Measurements from ENCODE around the gene NR1D1.

Gene NR1D1

DNA sequence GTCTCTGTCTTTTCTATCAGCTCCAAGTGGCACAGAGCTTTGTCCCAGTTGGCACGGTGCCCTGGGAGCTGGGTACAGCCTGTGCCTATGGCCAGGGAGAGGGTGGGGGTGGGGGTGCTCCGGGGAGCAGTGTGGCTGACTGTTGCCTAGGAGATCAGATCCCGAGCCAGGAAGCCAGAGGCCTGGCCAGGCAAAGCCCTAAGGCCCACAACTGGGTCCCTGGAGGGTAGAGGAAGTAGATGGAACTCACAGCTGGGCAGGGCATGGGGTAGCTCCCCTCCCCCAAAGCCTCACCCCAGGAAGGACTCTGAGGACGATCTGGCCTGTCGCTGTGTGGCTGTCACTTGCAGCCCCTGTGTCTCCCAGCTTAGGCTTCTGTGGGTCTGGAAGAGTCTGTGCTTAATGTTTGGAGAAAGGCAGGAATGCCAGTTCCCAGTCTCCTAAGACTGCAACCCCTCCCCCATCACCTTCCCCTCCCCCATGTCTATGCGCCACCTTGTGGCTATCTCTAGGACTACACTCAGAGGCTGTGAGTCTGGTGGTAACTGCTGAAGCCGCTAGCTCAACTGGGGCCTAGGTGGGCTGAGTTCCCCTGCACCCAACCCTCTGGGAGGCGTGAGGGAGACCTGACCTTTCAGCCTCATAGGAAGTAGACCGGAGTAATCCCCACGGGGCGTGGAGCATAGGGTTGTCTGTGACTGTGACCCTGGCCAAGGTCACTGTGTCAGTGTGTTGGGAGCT lies 25.0 kb downstream of the NR1D1 start:
- peak; percentile 57 for DNase-seq (ENCODE audit: extremely low spot score)
- TF ChIP-seq FOXA1 (IDR thresholded peaks at IDR 0.05) (no peak), BHLHE40 (IDR thresholded peaks at IDR 0.05; ENCODE audit: borderline replicate concordance) (no peak)
- CTCF ChIA-PET, result interaction anchor here (0.5 to 3.2 kb wide), 21 partner anchors 10 to 116 kb away, joined by 3 to 45 read pairs (median 5); partner anchors contain the start of genes MED24 and NR1D1
- POLR2A ChIA-PET, result interaction anchor here (0.9 to 2.0 kb wide), 12 partner anchors 9 to 116 kb away, joined by 3 to 10 read pairs (median 4); partner anchors contain the start of genes CASC3, CSF3, MED24 and NR1D1

DNA sequence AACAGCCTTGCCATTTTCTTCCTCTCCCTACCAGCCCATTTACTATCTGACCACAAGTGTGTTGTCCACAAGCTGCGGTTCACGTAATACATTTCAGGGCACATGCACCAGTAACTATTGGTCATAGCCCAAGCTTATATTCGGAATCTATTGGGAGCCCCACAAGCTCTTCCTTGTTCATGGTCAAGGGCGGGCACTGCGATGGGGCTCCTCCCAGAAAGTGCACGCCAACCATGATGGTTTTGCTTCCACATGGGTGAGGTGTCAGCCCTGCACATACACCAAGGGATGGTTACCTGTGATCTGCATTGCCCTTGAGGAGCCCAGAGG lies 25.6 kb downstream of the NR1D1 start:
- POLR2A ChIA-PET, result interaction anchor here (1.1 to 2.0 kb wide), 6 partner anchors 8 to 65 kb away, joined by 3 to 10 read pairs (median 6); partner anchors contain the start of genes CASC3, MED24 and THRA

DNA sequence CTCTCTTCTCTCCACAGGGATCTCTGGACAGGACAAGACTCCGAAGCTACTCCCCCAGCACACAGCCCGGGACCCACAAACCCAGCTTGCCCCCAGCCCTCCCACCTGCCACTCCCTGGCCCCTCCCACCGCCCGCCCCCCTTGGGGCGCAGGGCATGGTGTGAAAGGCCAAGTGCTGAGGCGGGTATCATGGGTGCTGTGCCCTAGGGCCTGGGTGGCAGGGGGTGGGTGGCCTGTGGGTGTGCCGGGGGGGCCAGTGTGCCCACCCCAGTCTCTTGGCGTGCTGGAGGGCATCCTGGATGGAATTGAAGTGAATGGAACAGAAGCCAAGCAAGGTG lies 26.2 kb downstream of the NR1D1 start:
- DNase-seq (ENCODE audit: extremely low spot score), result no peak
- TF ChIP-seq FOXM1 (IDR thresholded peaks at IDR 0.05; ENCODE audit: borderline replicate concordance) (no peak), CTBP1 (IDR thresholded peaks at IDR 0.05; ENCODE audit: borderline replicate concordance) (no peak), ARNT (IDR thresholded peaks at IDR 0.05) (no peak), FOXA1 (IDR thresholded peaks at IDR 0.05) (no peak)
- ChIA-PET POLR2A (interaction anchor here (1.0 to 2.2 kb wide), 2 partner anchors 10 to 26 kb away, joined by 4 to 10 read pairs; partner anchors contain the start of genes NR1D1 and THRA), CTCF (interaction anchor here (1.0 to 2.3 kb wide), 4 partner anchors 12 to 117 kb away, joined by 3 to 15 read pairs (median 5); partner anchors contain the start of gene THRA)

More for the DNA sequence above, 25.6 kb downstream of the NR1D1 start:
- CTCF ChIA-PET, result interaction anchor here (0.6 to 3.2 kb wide), 17 partner anchors 9 to 116 kb away, joined by 3 to 45 read pairs (median 8); partner anchors contain the start of genes MED24 and NR1D1
- TF ChIP-seq ARNT (IDR thresholded peaks at IDR 0.05) (no peak), FOXM1 (IDR thresholded peaks at IDR 0.05; ENCODE audit: borderline replicate concordance) (no peak), ZNF384 (IDR thresholded peaks at IDR 0.05) (no peak), FOXK2 (IDR thresholded peaks at IDR 0.05) (no peak), TARDBP (IDR thresholded peaks at IDR 0.05) (no peak), SP1 (IDR thresholded peaks at IDR 0.05) (no peak), L3MBTL2 (conservative IDR thresholded peaks at IDR 0.05) (no peak), SUZ12 (IDR thresholded peaks at IDR 0.05) (no peak), FOXA1 (IDR thresholded peaks at IDR 0.05) (no peak), NFRKB (IDR thresholded peaks at IDR 0.05) (no peak), ELF4 (IDR thresholded peaks at IDR 0.05) (no peak), LEF1 (IDR thresholded peaks at IDR 0.05; ENCODE audit: borderline replicate concordance) (no peak), CTBP1 (IDR thresholded peaks at IDR 0.05; ENCODE audit: borderline replicate concordance) (no peak), HDGF (IDR thresholded peaks at IDR 0.05; ENCODE audit: borderline replicate concordance) (no peak), BHLHE40 (IDR thresholded peaks at IDR 0.05; ENCODE audit: borderline replicate concordance) (no peak)
- TF ChIP-seq, protein P1, sequence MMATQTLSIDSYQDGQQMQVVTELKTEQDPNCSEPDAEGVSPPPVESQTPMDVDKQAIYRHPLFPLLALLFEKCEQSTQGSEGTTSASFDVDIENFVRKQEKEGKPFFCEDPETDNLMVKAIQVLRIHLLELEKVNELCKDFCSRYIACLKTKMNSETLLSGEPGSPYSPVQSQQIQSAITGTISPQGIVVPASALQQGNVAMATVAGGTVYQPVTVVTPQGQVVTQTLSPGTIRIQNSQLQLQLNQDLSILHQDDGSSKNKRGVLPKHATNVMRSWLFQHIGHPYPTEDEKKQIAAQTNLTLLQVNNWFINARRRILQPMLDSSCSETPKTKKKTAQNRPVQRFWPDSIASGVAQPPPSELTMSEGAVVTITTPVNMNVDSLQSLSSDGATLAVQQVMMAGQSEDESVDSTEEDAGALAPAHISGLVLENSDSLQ (IDR thresholded peaks at IDR 0.05), result no peak
- no peak for DNase-seq (ENCODE audit: extremely low spot score)

DNA sequence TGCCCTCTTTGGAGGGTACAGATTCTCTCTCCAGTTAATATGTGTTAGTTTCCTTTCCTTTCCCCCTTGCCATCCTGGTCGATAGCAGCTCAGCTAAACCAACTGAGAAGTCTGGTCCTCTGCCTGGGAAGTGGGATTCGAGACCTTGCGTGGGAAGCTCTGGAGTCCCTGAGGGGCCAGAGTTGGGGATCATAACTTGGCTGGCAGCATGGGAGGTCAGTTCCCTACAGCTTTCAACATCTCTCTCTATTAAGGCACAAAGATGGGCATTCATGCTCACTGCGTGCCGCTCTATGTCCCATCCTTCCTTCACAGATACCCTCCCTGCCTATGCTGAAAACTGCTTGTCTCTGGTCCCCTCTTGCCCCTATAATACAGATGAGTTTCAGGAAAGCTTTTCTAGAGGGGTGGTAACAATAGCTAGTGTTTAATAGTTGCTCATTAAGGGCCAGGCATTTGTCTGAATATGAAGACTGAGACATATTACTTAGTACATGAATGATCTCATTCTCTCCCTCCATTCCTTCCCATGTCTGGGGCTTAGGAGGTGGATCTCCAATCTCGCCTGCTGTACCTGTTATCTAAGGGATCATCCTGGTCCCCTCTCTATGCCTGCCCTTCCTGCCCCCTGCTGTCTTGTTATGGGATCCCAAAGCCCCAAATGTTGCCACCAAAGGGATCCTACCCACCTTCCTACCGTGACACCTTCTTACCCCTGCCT lies 26.8 kb downstream of the NR1D1 start:
- no peak for TF ChIP-seq BHLHE40 (IDR thresholded peaks at IDR 0.05; ENCODE audit: borderline replicate concordance)
- no peak for TF ChIP-seq ELF4 (IDR thresholded peaks at IDR 0.05)
- no peak for TF ChIP-seq ZNF384 (IDR thresholded peaks at IDR 0.05)
- no peak for TF ChIP-seq FOXA1 (IDR thresholded peaks at IDR 0.05)
- no peak for TF ChIP-seq CTBP1 (IDR thresholded peaks at IDR 0.05; ENCODE audit: borderline replicate concordance)
- TF ChIP-seq SUZ12 (IDR thresholded peaks at IDR 0.05), result no peak
- TF ChIP-seq NFRKB (IDR thresholded peaks at IDR 0.05), result no peak
- no peak for TF ChIP-seq FOXM1 (IDR thresholded peaks at IDR 0.05; ENCODE audit: borderline replicate concordance)
- TF ChIP-seq LEF1 (IDR thresholded peaks at IDR 0.05; ENCODE audit: borderline replicate concordance), result no peak
- TF ChIP-seq, protein P1 (IDR thresholded peaks at IDR 0.05), result no peak
- TF ChIP-seq FOXK2 (IDR thresholded peaks at IDR 0.05), result no peak
- TF ChIP-seq SP1 (IDR thresholded peaks at IDR 0.05), result no peak
- no peak for TF ChIP-seq HDGF (IDR thresholded peaks at IDR 0.05; ENCODE audit: borderline replicate concordance)
- no peak for TF ChIP-seq ARNT (IDR thresholded peaks at IDR 0.05)
- TF ChIP-seq L3MBTL2 (conservative IDR thresholded peaks at IDR 0.05), result no peak
- ChIA-PET CTCF (interaction anchor here (1.0 to 2.1 kb wide), 3 partner anchors 11 to 37 kb away, joined by 3 to 5 read pairs (median 5); partner anchors contain the start of gene THRA), POLR2A (interaction anchor here (1.0 to 2.2 kb wide), 3 partner anchors 9 to 27 kb away, joined by 4 to 10 read pairs (median 7); partner anchors contain the start of genes MED24, NR1D1 and THRA)
- DNase-seq (ENCODE audit: extremely low spot score), result no peak

DNA sequence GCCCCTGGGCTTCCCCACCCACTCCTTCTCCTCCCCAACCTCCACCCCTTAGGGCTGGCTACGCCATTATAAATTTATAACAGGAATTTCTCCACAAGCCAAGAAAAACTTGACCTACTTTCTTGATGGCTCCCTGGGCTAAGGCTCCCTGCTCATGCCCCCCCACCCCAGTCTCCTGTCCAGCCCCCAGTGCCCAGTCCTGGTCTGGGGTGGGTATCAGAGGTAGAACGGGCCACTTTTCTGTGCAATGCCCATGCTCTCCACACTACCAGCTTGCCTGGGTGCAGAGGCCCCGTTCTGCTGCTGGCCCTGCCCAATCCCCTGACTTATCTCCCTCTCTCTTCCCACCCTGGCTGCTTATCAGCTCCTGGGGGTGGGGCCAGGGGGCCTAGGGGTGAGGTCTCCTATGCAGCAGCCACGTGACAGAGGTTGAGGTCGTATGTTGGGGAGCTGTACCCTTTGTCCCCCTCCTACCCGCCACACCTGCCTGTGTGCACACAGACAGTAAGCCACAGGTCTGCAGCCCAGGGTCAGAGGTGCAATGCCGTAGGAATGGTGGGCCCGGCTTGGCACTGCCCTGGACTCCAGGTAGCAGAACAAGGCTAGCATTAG lies 27.5 kb downstream of the NR1D1 start:
- no peak for TF ChIP-seq FOXK2 (IDR thresholded peaks at IDR 0.05)
- TF ChIP-seq L3MBTL2 (conservative IDR thresholded peaks at IDR 0.05), result no peak
- no peak for TF ChIP-seq CTBP1 (IDR thresholded peaks at IDR 0.05; ENCODE audit: borderline replicate concordance)
- TF ChIP-seq ARNT (IDR thresholded peaks at IDR 0.05), result no peak
- TF ChIP-seq FOXA1 (IDR thresholded peaks at IDR 0.05), result no peak
- TF ChIP-seq BHLHE40 (IDR thresholded peaks at IDR 0.05; ENCODE audit: borderline replicate concordance), result no peak
- no peak for TF ChIP-seq LEF1 (IDR thresholded peaks at IDR 0.05; ENCODE audit: borderline replicate concordance)
- TF ChIP-seq TARDBP (IDR thresholded peaks at IDR 0.05), result no peak
- TF ChIP-seq NFRKB (IDR thresholded peaks at IDR 0.05), result no peak
- TF ChIP-seq ZNF384 (IDR thresholded peaks at IDR 0.05), result no peak
- no peak for TF ChIP-seq SP1 (IDR thresholded peaks at IDR 0.05)
- no peak for TF ChIP-seq ELF4 (IDR thresholded peaks at IDR 0.05)
- no peak for DNase-seq (ENCODE audit: extremely low spot score)
- ChIA-PET POLR2A (interaction anchor here (1.1 to 2.2 kb wide), 2 partner anchors 9 to 19 kb away, joined by 7 to 10 read pairs; partner anchors contain the start of genes MED24 and THRA), CTCF (interaction anchor here (1.0 to 2.1 kb wide), 2 partner anchors 10 to 14 kb away, joined by 3 to 5 read pairs; partner anchors contain the start of gene THRA)
